Hematopoietic multipotent progenitor cell treated with erythropoietin and hydrocortisone succinate and interleukin-3 and kit ligand, for 17 days (in vitro differentiated cells): ENCODE data around the gene SCNN1B.

Experiments
- DNase-seq: peaks from one replicate; pipeline ENCODE4 v3.0.0-alpha.2; 2015; ENCODE audit warnings: low spot score

SCNN1B gene

DNA sequence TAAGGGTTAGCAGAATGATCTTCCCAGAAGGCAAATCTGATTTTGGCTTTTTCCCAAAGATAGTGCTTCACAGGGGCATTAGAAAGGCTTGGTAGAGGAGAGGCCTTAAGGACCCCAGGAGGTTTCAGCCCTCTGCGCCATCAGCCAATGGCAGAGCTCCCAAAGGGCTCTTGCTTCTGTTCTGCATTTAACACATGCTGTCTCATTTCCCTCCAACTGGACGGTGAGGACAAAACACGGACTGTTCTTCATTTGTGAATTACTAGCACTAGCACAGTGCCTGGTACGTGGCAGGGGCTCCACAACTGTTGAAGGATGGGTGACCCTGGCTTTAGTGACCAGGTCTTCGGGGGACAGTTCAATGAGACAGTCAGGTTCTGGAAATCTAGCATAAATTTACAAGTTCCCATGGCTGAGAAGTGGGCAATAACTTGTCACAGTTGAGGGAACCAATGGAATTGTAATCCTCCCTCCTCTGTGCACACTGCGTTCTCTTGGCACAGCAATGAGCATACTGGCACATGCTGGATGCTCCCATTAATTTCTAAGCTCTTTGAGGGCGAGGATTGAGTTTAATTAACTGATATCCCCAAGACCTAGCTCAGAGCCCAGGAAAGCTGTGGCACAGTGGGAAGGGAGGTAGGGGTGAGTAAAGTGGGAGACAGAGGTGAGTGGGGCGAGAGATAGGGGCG lies 105.5 kb downstream of the SCNN1B start:
- no peak for DNase-seq

DNA sequence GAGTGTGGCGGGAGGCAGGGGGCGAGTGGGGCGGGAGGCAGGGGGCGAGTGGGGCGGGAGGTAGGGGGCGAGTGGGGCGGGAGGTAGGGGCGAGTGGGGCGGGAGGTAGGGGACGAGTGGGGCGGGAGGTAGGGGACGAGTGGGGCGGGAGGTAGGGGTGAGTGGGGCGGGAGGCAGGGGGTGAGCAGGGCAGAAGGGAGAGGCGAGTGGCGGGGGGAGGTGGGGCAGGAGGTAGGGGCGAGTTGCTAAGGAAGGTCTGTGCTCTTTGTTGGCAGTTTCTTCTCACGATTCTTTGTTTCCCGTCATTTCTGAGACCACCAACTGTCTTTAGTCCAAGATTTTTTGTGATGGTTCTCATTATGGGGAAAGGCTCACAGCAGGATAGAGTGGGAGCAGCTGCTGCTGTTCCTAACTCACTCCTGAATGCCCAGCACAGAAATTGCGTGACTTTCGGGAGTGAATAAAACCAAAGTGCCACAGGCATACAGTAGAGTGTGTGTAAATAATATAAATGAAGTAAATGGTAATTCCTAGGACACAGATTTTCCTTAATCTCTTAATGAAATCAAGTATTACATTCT lies 106.2 kb downstream of the SCNN1B start:
- DNase-seq, result no peak

DNA sequence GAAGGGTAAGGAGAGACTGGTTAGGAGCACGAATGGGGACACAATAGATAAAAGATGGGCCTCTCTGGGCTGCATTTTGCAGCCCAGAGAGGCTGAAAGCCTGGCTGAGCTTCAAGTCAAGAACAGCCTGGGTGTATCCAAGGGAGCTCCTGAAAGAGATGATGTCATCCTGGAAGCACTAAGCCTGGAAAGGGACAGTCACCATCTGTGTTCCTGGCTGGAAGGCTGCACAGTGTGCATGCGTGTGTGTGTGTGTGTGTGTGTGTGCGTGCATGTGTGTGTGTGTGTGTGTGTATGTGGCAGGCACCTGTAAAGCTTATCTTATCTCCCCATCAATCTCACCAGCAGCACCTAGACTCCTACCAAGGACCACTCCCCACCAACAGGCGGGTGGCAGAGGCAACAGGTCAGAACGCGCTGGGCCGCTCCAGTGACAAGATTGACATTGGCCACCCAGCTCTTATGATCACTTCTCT lies 106.8 kb downstream of the SCNN1B start:
- DNase-seq, result no peak

DNA sequence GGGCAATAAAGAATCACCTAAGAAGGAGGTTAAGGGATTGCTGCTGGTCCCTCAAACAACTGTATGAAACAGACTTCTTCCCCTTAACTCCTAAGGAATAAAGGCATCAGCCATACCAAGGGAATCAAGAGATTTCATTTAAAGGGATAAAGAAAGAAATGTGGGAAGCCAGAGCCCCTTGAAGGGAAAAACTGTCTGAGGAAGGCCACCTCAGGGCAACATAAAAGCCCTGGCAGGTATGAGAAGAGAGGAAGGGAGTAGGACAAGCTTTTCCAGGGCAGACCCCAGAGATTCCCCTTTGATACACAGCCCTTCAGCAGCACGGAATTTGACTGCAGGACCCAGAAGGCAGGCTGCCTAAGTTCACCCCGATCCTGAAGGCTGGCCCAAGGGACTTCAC lies 107.4 kb downstream of the SCNN1B start:
- DNase-seq, result no peak

DNA sequence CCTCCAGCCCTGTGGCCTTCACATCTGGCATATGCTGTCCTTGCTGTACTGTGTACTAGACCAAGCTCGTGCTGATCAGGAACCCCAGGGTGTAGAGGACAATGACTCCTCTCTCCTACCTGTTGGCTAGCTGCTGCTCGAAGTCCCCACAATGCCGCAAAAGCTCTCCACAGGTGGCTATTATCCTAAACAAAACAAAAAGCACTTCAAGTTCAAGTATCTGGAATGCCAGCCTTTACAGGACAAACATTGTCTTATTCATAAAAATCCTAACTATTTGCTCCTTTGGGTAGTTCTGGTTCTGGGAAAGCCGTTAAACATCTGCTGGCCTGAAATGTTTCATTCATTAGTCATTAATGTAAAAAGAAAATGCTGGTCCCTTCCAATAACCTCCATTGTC lies 108.1 kb downstream of the SCNN1B start:
- DNase-seq, result no peak

DNA sequence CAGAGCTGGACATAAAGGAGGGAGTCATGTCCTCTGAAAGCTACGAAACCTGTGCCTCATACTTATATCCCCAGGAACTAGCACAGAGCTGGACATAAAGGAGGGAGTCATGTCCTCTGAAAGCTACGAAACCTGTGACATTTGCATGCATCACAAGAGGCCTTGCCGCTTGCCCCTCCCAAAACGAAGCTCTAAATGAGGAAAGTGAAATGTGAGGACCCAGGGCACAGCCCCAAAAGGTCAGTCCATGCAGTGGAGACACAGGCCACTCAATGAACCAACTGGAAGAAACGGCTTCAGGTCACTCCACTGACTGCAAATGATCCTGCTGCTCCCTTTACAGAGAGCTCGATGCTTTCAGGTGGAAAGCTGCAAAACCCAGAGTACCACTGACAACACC lies 112.6 kb downstream of the SCNN1B start:
- DNase-seq, result no peak

DNA sequence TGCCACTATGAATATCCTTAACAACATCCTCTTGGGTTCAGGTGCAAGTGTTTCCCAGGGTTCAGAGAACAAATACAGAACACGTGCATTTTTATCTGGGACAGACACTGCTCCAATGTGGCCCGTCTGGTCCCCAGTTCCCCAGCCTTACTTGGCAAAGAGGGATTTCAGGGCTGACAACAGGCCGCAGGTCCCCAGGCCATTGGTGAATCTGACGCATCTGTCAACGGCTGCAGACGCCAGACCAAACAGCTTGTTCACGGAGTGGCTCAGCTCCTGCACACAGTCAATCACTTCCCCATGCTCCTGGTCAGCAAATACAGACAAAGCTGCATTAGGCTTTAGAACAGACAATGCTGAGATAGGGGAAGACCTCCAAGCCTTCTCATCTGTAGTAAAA lies 114.7 kb downstream of the SCNN1B start:
- DNase-seq, result no peak

DNA sequence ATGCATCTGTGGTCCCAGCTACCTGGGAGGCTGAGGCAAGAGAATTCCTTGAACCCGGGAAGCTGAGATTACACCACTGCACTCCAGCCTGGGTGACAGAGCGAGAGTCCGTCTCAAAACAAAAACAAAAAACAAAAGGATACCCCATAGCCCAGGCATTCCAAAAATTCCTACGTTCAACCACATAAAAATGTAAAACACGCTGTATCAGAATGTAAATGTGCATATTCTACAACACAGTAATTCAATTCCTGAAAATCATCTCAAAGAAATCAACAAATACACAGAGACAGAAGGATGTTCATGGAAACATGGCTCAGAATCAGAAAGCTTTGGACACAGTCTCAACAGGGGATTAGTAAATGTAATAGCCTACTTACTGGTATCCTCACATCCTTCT lies 117.9 kb downstream of the SCNN1B start:
- no peak for DNase-seq

DNA sequence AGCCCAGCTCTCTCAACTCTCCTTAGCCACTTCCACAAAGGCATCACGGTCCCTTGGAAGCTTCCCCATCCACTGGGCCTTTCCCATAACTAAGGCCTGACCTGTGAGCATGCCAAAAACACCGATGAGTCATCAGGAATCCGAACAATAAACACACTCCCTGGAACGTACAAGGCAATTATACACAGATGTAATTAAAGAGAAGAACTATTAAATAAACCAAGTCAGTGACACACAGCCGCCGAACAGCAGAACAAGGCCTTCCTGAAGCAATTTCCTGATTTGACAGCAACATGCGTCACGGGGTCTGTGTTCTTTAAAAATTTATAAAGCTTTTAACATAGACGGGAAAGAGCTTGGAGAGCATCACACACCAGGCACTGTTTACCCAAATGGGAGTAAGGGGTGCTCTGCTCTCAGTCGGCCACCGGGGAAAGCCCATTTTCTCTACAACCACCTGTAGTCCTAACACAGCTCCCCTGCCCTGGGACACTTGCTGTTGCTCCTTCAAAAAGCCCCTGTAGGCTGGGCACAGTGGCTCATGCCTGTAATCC lies 121.5 kb downstream of the SCNN1B start:
- DNase-seq, result no peak

DNA sequence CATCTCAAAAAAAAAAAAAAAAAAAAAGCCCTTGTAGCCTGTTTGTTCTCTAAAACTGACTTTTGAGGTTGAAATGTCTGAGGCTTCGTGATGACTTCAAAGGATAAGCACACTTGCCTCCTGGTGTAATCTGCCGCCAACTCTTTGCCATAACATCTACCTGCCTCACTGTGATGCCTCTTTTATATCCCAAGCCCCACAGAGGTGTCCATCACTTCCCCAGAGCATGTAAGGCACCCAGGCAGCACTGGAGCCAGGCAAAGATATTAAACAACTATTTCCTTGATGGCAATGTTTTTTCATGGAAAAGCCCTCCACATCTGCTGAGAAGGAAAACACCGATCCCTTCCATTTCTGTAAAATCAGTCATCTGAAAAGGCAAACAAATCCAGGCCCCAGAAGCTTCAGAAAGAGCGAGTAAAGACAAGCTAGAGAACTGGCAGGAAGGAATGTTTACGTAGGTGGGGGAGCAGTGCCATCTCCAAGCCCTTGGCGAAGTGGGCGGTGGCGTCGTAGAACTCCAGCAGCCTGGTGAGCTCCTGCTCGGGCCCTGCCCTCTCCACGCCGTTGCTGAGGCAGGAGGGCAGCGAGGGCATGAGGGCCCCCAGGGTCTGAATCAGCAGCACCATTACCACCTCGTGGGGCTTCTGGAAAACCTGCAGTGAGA lies 122.3 kb downstream of the SCNN1B start:
- no peak for DNase-seq

DNA sequence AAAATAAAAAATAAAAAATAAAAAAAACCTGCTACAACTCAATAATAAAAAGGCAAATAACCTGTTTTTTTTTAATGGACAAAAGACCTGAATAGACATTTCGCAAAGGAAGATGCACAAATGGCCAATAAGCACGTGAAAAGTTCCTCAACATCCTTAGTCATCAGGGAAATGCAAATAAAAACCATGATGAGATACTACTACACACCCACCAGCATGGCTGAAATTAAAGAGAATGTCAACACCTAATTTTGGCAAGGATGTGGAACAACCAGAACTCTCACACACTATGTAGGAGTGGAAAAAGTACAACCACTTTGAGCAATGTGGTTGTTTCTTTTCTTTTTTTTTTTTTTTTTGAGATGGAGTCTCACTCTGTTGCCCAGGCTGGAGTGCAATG lies 126.2 kb downstream of the SCNN1B start:
- DNase-seq, result no peak
